Glutamatergic neuron (in vitro differentiated cells): Measurements from ENCODE around the gene DCAF4. TPM values are rescaled to one million over a fixed set of nuclear protein-coding genes. Genes with fewer than 3 reads are reported as not detected.

Source experiments
- DNase-seq: peaks from one replicate; pipeline ENCODE4 v3.0.0; 2022
- H3K27ac Mint-ChIP-seq: one replicate; pipeline ENCODE4 v1.8.0; 2020; ENCODE audit warnings: mild to moderate bottlenecking, mixed read lengths, inconsistent platforms; ENCODE audit not compliant: unreplicated experiment
- H3K27me3 Mint-ChIP-seq: one replicate; pipeline ENCODE4 v1.8.0; 2020; ENCODE audit warnings: mild to moderate bottlenecking, moderate library complexity, mixed read lengths, inconsistent platforms; ENCODE audit not compliant: unreplicated experiment
- H3K36me3 Mint-ChIP-seq: one replicate; pipeline ENCODE4 v1.8.0; 2020; ENCODE audit warnings: mild to moderate bottlenecking, mixed read lengths, inconsistent platforms; ENCODE audit not compliant: unreplicated experiment
- H3K4me1 Mint-ChIP-seq: one replicate; pipeline ENCODE4 v1.8.0; 2020; ENCODE audit warnings: mild to moderate bottlenecking, low read depth, mixed read lengths, inconsistent platforms; ENCODE audit not compliant: unreplicated experiment
- H3K4me3 Mint-ChIP-seq: one replicate; pipeline ENCODE4 v1.8.0; 2020; ENCODE audit warnings: mild to moderate bottlenecking, mixed read lengths, inconsistent platforms; ENCODE audit not compliant: unreplicated experiment
- H3K9me3 Mint-ChIP-seq: one replicate; pipeline ENCODE4 v1.8.0; 2020; ENCODE audit warnings: mild to moderate bottlenecking, moderate library complexity, mixed read lengths, inconsistent platforms; ENCODE audit not compliant: unreplicated experiment
- total RNA-seq: library from RNA; stranded (reverse); fragmentation: NEBNext Ultra II Directional; extraction: Animal tissue kit (Norgen Biotek cat#: 25700); gene quantifications from one replicate; pipeline ENCODE4 v1.2.1, GENCODE V29; 2021; ENCODE audit not compliant: unreplicated experiment
- TF ChIP-seq, protein P1 (sequence below): fragments of 200-600 bp; sonication (generic); IDR thresholded peaks from one replicate; pipeline ENCODE4 v1.5.0; 2021; ENCODE audit not compliant: partially characterized antibody, unreplicated experiment

DCAF4 gene
- total RNA-seq, 1 donor from 2014 or later, result 23.4 TPM

DNA sequence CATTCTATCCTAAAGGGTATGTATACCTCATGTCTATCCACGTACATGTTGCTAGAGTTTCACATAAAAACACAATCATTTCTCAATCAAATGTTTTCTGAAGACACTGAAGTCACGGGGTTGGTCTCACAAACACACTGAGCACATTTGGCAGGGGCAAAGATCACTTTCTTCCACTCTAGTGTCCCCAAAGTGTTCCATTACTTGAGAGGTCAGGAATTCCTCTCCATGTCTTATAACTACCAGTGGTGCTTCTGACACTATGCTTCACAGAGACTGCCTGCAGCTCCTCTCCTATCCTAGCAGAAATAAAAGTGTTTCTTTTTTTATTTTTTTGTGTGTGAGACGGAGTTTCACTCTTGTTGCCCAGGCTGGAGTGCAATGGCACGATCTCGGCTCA is 81.6 kb downstream of the DCAF4 start:
- TF ChIP-seq, protein P1, sequence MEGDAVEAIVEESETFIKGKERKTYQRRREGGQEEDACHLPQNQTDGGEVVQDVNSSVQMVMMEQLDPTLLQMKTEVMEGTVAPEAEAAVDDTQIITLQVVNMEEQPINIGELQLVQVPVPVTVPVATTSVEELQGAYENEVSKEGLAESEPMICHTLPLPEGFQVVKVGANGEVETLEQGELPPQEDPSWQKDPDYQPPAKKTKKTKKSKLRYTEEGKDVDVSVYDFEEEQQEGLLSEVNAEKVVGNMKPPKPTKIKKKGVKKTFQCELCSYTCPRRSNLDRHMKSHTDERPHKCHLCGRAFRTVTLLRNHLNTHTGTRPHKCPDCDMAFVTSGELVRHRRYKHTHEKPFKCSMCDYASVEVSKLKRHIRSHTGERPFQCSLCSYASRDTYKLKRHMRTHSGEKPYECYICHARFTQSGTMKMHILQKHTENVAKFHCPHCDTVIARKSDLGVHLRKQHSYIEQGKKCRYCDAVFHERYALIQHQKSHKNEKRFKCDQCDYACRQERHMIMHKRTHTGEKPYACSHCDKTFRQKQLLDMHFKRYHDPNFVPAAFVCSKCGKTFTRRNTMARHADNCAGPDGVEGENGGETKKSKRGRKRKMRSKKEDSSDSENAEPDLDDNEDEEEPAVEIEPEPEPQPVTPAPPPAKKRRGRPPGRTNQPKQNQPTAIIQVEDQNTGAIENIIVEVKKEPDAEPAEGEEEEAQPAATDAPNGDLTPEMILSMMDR, result no peak
- no peak for DNase-seq
- peaks cover 6% of the 10 kb centered on the region for H3K9me3 Mint-ChIP-seq
- H3K27me3 Mint-ChIP-seq, result peaks cover 3% of the 10 kb centered on the region
- peaks cover 4% of the 10 kb centered on the region for H3K36me3 Mint-ChIP-seq
- no peak overlapping the region for H3K27ac Mint-ChIP-seq
- peaks cover 9% of the 10 kb centered on the region for H3K4me1 Mint-ChIP-seq
- H3K4me3 Mint-ChIP-seq, result no peak overlapping the region

DNA sequence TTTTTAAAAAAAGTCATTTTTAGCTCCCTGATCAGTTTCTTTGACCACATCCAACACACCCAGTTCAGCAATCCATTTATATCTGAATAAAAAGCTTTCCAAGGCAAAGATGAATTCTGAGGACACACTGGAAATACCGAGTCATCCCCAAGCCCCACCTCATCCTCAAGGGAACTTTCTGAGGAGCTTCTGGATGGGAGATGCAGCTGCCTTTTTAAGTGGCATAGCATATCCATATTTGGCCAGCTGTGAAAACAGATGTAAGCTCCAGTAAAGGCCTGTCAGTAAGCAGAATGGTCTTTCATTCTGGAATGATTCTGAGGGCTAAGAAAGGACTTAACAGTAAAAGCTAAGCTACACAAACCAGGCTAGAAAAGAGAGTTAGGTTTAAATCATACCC is 82.2 kb downstream of the DCAF4 start:
- TF ChIP-seq, protein P1, result no peak
- Mint-ChIP-seq H3K4me1 (peaks cover 9% of the 10 kb centered on the region), H3K9me3 (peaks cover 6% of the 10 kb centered on the region), H3K36me3 (peaks cover 4% of the 10 kb centered on the region), H3K27me3 (peaks cover 3% of the 10 kb centered on the region), H3K27ac (no peak overlapping the region), H3K4me3 (no peak overlapping the region)
- DNase-seq, result no peak

Other genes with a start within 250 kb of the DCAF4 start
- 13.7 TPM for gene DPF3, start 32.4 kb upstream of the DCAF4 start, total RNA-seq
- gene ZFYVE1, start 100.6 kb downstream of the DCAF4 start, total RNA-seq, result 43.7 TPM
- 118 TPM for gene RBM25, start 132.1 kb downstream of the DCAF4 start, total RNA-seq
- gene PSEN1, start 210.0 kb downstream of the DCAF4 start, total RNA-seq, result 79.7 TPM